ENCODE measurements around the gene GRIN1.

GRIN1 gene

GRCh38 chr9:137164370-137165249, 25.7 kb downstream of the GRIN1 start:
- ChIA-PET CTCF (no interaction called here), POLR2A (interaction anchor here (1.8 kb wide), 1 partner anchor 76 kb away, joined by 6 read pairs; the partner anchor contains the start of gene TUBB4B)
- DNase-seq (ENCODE audit: low read depth, low spot score), result no peak
- TF ChIP-seq CTCF (IDR thresholded peaks at IDR 0.05; ENCODE audit: insufficient read depth, low read length, missing control alignments), result no peak
- no peak overlapping the region for H3K4me3 ChIP-seq (ENCODE audit: low read depth, low read length)

GRCh38 chr9:137165250-137165836, 26.4 kb downstream of the GRIN1 start:
- POLR2A ChIA-PET, result interaction anchor here (0.6 to 1.0 kb wide), 2 partner anchors 8 to 139 kb away, joined by 3 read pairs; no protein-coding TSS in a partner anchor
- TF ChIP-seq CTCF (IDR thresholded peaks at IDR 0.05; ENCODE audit: insufficient read depth, low read length, missing control alignments), result no peak
- H3K4me3 ChIP-seq (ENCODE audit: low read depth, low read length), result no peak overlapping the region
- no peak for DNase-seq (ENCODE audit: low read depth, low spot score)
- CTCF ChIA-PET, result interaction anchor here (1.9 kb wide), 1 partner anchor 12 kb away, joined by 6 read pairs; no protein-coding TSS in a partner anchor

- CTCF ChIA-PET, result interaction anchor here (1.9 kb wide), 1 partner anchor 11 kb away, joined by 6 read pairs; no protein-coding TSS in a partner anchor
- no peak overlapping the region for H3K4me3 ChIP-seq (ENCODE audit: low read depth, low read length)
- POLR2A ChIA-PET, result interaction anchor here (1.0 kb wide), 1 partner anchor 10 kb away, joined by 3 read pairs; no protein-coding TSS in a partner anchor
- TF ChIP-seq CTCF (IDR thresholded peaks at IDR 0.05; ENCODE audit: insufficient read depth, low read length, missing control alignments), result no peak
- no peak for DNase-seq (ENCODE audit: low read depth, low spot score)
These were observed 27.7 kb downstream of the GRIN1 start for GRCh38 chr9:137166380-137167229.

- no peak for TF ChIP-seq CTCF (IDR thresholded peaks at IDR 0.05; ENCODE audit: insufficient read depth, low read length, missing control alignments)
- CTCF ChIA-PET, result interaction anchor here (1.9 kb wide), 1 partner anchor 10 kb away, joined by 6 read pairs; no protein-coding TSS in a partner anchor
- no peak overlapping the region for H3K4me3 ChIP-seq (ENCODE audit: low read depth, low read length)
- DNase-seq (ENCODE audit: low read depth, low spot score), result no peak
- POLR2A ChIA-PET, result no interaction called here
These were observed 28.4 kb downstream of the GRIN1 start for GRCh38 chr9:137167277-137167746.

- no peak overlapping the region for H3K4me3 ChIP-seq (ENCODE audit: low read depth, low read length)
- no peak for DNase-seq (ENCODE audit: low read depth, low spot score)
- POLR2A ChIA-PET, result no interaction called here
- CTCF ChIA-PET, result no interaction called here
- TF ChIP-seq CTCF (IDR thresholded peaks at IDR 0.05; ENCODE audit: insufficient read depth, low read length, missing control alignments), result no peak
These were observed 29.0 kb downstream of the GRIN1 start for GRCh38 chr9:137167747-137168572.

Data from AG04449 (cell line).